Esophagus squamous epithelium (tissue), 4 donors: ENCODE results near the gene POLDIP3.
"Not testable (repeated sequence)": the region's sequence is repeated elsewhere in the genome, so short reads cannot be mapped to it uniquely, and the experiment has no call there.

Source experiments
- POLR2A ChIP-seq, 4 donors: fragments of 450-650 bp; IDR thresholded peaks; one replicate each; pipeline ENCODE4 v1.6.1; 2017; ENCODE audit warnings: antibody characterized with exemption in 4 of 4, mild to moderate bottlenecking in 4 of 4, moderate library complexity in 3 of 4
- TF ChIP-seq, protein P1 (sequence below), 6 experiments: fragments of 450-650 bp in 4 of 6; fragments of 200-600 bp in 2 of 6; sonication (generic) in 2 of 6; IDR thresholded peaks; one replicate each; pipeline ENCODE4 v1.5.1; 2016 to 2019; ENCODE audit warnings: antibody characterized with exemption in 6 of 6, mild to moderate bottlenecking in 4 of 6, moderate library complexity in 4 of 6

DNA sequence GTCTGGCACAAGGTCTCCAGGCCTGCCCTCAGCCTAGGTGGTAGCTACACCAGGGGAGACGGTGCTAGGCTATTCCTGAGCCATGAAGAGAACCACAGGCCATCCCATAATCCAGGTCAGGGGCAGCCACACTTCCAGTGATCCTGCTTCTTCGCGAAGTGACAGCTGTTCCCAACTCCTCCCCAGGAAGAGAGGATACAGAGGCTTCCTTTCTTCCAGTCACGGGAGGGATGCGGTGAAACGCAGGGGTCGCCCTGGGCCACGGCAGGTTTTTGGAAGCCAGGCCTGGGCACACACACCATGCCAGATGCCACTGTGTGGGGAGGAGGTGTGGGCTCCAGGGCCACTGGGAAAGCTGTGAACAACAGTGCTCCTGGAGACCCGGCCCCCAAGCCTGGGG, 37.5 kb downstream of the POLDIP3 start:
- TF ChIP-seq, protein P1, sequence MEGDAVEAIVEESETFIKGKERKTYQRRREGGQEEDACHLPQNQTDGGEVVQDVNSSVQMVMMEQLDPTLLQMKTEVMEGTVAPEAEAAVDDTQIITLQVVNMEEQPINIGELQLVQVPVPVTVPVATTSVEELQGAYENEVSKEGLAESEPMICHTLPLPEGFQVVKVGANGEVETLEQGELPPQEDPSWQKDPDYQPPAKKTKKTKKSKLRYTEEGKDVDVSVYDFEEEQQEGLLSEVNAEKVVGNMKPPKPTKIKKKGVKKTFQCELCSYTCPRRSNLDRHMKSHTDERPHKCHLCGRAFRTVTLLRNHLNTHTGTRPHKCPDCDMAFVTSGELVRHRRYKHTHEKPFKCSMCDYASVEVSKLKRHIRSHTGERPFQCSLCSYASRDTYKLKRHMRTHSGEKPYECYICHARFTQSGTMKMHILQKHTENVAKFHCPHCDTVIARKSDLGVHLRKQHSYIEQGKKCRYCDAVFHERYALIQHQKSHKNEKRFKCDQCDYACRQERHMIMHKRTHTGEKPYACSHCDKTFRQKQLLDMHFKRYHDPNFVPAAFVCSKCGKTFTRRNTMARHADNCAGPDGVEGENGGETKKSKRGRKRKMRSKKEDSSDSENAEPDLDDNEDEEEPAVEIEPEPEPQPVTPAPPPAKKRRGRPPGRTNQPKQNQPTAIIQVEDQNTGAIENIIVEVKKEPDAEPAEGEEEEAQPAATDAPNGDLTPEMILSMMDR (IDR thresholded peaks at IDR 0.05), result not testable (repeated sequence)
- TF ChIP-seq POLR2A (IDR thresholded peaks at IDR 0.05), result not testable (repeated sequence)
